NCI-H2171 treated with DMSO at 0.1 percent for 48 hours (cell line): ENCODE data around the gene NR6A1.

Source experiments
- DNase-seq: peaks from one replicate; lab custom pipeline; 2025; lab: John Stamatoyannopoulos, UW

NR6A1 gene

GRCh38 chr9:124771021-124771866 lies at the start of gene NR6A1:
TSS of gene NR6A1 (minus strand) at chr9:124771311.
- DNase-seq, result peak; percentile 98

GRCh38 chr9:124818431-124819281 lies 47.5 kb upstream of the NR6A1 start:
- DNase-seq, result peak; percentile 28

GRCh38 chr9:124815601-124816000 lies 44.5 kb upstream of the NR6A1 start:
- no peak for DNase-seq

- no peak for DNase-seq
Measured at GRCh38 chr9:124814164-124814535, 43.0 kb upstream of the NR6A1 start.

GRCh38 chr9:124813501-124814163 lies 42.5 kb upstream of the NR6A1 start:
- DNase-seq, result no peak

DNA sequence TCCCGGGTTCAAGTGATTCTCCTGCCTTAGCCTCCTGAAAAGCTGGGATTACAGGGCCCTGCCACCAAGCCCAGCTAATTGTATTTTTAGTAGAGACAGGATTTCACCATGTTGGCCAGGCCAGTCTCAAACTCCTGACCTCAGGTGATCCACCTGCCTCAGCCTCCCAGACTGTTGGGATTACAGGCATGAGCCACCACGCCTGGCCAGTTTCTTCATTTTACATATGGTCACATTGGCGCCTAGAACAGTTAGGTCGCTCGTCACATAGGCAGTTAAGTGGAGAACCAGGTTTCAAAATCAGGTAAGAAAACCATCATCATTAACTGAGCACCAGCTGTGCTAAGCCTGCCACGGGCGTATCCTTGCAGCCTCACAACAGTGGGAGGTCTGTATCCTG lies 41.9 kb upstream of the NR6A1 start:
- peak; percentile 33 for DNase-seq

GRCh38 chr9:124812441-124812876 lies 41.3 kb upstream of the NR6A1 start:
- no peak for DNase-seq

GRCh38 chr9:124810663-124811355 lies 39.7 kb upstream of the NR6A1 start:
- no peak for DNase-seq

GRCh38 chr9:124809741-124810500 lies 38.8 kb upstream of the NR6A1 start:
- DNase-seq, result no peak

- no peak for DNase-seq
Measured at GRCh38 chr9:124809211-124809610, 38.1 kb upstream of the NR6A1 start.

DNA sequence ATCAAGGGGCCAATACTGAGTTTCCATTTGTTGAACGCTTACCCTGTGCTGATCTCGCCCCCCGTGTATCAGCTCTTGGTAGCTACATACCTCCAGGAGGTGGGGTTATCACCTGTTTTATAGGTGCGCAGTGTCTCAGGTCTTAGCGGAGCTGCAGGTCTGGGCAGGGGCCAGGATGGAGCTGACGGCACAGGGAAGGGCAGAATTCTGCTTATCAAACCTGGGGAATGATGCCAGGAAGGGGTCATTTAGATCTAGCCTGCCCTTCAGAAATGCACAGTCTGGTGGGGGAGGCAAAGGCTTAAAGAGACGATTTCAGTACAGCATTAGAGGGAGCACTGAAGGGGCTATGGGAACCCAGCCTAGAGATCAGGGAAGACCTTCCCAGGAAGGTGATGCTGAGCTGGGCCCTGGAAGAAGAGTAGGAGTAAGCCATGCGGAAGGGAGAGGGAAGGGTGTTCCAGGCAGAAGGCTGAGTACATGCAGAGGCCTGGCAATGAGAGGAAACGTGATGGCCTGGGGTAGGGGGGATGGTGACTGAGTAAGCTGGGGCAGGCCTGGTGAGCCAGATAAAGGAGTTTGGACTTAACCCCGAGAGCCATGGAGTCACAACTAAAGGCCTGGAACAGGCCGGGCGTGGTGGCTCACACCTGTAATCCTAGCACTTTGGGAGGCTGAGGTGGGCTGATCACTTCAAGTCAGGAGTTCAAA lies 37.3 kb upstream of the NR6A1 start:
- DNase-seq, result no peak

DNA sequence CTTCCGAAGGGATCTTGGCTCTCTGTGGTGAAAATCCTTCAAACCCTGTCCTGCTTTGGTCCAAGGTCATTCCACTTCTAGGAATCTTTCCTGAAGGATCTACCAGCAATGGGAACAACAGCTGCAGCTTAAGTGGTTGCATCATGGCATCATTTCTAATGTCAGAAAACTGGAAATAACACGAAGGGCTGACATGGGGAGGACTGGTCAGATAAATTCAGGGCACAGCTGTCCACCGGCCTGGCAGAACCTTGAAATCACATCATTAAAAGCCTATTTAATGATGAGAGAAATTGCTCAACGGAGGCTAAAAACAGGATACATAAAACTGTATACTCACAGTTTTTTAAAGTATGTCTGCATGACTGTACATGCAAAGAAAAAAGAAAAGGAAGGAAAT lies 34.1 kb upstream of the NR6A1 start:
- no peak for DNase-seq

DNA sequence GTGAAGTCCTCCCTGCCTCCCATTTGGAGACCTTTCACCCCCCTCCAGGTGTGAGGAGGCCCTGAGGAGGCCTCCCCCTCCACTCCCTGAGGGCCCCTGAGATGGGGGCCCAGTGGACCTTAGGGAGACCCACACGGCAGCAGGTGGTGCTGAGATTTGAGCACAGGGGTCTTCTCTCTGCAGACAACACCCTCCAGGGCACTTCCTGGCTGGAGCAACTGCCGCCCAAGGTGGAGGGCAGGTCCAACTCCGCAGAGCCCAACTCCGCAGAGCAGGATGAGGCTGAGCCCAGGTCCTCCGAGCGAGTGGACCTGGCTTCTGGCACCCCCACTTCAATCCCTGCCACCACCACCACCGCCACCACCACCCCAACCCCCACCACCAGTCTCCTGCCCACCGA lies 32.8 kb upstream of the NR6A1 start:
- no peak for DNase-seq

DNA sequence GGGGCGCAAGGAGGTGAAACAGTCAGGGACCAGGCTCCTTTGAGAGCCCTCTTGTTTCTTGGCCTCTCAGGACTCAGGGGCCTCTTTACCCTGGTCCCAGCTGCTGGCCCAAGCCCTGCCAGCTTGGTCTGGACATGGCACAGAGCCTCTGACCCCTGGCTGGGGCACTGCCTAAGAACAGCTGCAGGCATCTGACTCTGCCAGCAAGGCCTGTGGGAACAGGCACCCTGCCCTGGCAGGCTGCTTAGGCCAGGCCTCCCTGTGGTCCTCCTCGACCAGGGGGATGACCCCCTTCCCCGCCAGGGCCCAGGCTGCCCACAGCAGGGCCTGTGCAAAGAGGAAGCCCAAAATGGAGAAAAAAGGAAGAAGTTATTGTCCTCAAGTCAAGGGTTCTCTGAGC lies 31.3 kb upstream of the NR6A1 start:
- DNase-seq, result no peak

GRCh38 chr9:124801356-124801755 lies 30.2 kb upstream of the NR6A1 start:
- no peak for DNase-seq

DNA sequence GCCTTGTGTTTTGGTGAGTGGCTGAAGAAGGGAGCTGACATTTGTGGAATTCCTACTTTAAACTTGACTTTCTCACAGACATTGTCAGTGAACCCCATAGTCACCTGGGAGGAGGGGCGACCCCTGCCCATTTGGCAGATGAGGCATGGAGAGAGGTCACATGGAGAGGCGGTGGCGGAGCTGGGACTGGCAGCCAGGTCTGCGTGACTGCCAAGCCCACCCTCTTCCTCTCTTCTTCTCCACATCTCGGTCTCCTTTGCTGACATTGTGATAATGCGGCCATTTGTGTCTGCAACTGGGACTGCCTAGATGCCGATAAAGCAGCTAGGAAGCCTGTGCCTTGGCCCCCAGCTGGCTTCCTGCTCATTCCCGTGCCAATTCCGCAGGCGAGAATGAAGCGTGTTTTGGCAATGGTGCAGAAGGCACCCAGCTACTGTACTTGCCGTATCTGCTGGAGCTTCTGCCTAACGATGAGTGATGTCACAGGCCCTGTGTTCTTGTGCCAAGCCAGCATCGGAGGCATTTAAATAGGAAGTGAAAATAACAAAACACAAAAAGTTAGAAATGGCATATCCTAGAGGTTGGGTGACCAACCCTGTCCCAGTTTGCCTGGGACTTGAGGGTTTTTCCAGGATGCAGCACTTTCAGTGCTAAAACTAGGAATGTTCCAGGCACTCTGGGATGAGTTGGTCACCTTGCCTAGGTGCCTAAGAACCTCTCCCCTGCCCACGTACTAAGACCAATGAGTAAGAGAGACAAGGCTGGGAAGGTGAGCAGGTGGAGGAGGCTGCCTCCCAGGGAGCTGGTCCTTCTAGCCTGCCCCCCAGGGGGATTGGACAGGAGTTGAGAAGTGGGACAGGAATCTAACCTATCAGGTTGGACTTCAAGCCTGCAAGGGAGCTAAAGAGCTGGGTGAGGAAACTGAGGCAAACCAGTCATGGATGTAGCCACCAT lies 29.5 kb upstream of the NR6A1 start:
- no peak for DNase-seq

DNA sequence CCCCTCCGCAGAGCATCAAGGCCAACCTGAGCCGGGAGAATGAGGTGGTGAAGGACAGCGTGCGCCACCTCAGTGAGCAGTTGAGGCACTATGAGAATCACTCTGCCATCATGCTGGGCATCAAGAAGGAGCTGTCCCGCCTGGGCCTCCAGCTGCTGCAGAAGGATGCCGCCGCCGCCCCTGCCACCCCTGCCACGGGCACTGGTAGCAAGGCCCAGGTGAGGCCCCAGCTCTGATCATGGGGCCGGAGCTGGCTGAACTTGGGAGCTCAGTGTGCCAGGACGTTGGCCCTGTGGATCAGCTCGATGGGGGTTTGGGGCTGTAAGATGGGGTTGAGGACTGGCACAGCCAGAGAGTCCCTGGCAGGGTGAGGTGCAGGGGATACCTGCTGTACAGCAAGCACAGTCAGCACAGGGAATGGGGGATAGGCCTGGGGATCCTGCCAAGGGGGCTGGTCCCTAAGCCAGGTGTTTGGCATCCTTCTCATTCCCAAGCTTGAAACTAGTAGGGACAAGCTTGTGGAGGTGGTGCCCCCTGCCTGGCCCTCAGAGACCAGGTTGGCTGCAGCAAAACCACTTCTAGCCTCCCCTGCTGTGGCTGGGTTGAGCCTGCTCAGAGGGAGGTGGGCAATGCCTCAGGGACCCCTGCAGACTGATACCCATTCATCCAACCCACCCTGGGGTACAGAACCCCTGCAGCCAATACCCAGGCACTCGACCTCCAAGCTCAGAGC lies 28.3 kb upstream of the NR6A1 start:
- DNase-seq, result no peak

DNA sequence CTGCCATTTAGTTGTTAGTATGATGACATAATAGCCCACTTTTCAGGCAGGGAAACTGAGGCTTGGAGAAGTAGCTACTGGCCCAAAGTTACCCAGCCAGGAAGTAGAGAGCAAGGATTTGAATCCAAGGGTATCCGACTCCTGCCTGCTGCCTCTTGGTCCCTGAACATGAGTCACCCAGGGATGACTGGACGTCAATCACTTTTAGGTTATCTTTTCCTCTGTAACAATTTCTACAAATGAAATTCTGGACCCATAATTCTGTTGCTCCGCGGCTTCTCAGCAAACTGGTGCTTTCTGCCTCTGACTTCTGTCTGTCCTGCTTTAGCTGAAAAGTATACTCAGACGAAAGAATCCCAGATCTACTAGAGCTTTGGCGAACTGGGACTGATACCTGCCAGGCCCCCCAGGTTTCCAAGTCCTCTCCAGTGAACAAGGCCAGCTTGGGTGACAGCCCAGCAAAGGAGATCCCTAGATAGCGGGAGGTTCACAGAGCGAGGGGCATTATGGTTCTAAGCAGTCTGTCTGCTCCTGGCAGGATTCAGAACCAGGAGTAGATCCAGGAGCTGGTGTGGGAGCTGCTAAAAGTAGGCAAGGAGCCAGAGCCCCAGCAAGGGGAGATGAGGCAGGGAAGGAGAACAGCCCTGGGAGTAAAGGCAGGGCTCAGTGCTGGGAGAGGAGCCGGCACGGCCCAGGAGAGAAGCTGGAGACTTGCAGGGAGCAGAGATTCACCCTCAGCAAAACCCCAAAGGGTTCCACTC lies 26.4 kb upstream of the NR6A1 start:
- no peak for DNase-seq
